IPS-18c (cell line): ENCODE data around the gene CFAP92.

Experiments
- H3K4me3 ChIP-seq: 2 replicates; pipeline ENCODE4 v1.7.0; 2013; ENCODE audit warnings: low read depth, mild to moderate bottlenecking, low read length, moderate library complexity; ENCODE audit not compliant: insufficient read depth
- H3K9me3 ChIP-seq: one replicate; pipeline ENCODE4 v1.6.1; 2013; ENCODE audit warnings: mild to moderate bottlenecking, low read length, moderate library complexity; ENCODE audit not compliant: control insufficient read depth, insufficient read depth

CFAP92 gene

DNA sequence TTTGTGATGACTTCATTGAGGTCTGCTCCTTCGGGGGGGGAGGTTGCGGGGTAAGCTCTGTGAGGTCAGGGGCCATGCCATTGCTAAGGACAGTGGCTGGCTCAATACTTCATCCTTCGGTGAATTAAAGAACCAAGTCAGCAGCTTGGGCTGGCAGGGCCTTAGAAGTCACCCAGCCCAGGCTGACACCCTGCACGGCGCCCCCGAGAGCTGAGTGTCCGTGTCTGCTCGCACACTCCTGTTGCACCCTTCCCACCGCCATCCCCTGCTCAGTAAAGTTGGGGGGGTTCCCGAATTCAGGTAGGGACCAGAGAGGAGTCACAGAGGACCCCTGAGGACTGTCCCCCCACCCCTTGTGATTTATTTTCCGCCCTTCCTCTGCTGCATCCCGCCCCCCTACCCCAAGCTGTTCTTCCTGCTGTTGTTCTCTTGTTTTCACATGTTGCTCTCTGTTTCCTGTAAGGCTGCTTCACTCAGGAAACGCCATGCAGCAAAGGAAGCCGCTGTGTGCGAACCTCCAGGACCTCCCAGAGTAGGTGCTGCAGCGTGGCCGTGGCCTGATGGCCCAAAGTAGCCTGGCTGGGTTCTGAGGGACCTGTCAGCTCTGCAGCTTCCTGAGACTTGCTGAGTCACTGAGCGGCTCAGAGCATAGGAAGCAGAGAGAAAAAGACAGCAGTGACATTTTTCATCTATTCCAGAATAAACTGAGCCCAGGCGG, 21.7 kb upstream of the CFAP92 start:
- H3K4me3 ChIP-seq = no peak overlapping the region

DNA sequence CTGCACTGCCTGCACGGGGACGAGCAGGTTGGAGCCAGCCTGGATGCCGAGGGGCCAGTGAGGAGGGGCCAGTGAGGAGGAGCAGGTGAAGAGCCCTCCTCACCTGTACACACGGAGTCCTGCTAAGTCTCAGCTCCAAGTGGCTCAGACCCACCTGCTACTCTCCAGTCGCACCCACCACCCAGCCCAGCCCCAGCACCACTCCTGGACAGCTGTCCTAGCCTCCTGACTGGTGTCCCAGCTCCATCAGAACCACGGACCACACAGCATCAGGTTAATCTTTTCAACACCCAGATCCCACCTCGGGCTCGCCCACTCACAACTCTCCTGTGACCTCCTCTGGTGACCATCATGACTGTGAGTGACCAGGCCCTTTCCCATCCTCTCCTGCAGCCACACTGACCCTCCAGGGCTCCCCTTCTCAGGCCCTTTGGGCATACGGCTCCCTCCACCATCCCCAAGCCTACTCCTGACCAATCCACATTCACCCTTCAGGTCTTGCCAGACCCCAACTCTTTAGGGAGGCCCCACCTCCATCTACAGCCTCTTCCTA, 21.0 kb upstream of the CFAP92 start:
- Histone ChIP-seq H3K9me3 (no peaks in the 10 kb centered on the region), H3K4me3 (no peak overlapping the region)

More for the DNA sequence above, 21.7 kb upstream of the CFAP92 start:
- no peaks in the 10 kb centered on the region for H3K9me3 ChIP-seq

DNA sequence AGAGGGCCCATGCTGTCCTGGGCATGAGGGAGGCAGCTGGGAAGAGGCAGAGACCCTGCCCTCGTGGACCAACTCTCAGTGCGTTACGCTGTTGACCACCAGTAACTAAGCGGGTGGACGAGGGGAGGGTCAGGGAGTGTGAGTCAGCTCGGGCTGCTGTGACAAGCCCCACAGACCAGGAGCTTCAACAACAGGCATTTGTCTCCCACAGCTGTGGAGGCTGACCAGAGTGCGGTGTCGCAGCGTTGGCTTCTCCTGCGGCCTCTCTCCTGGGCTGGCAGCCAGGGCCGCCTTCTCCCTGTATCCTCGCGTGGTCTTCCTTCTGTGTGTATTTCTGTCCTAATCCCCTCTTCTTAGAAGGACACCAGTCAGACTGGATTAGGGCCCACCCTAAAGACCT, 20.3 kb upstream of the CFAP92 start:
- Histone ChIP-seq H3K4me3 (no peak overlapping the region), H3K9me3 (no peaks in the 10 kb centered on the region)

DNA sequence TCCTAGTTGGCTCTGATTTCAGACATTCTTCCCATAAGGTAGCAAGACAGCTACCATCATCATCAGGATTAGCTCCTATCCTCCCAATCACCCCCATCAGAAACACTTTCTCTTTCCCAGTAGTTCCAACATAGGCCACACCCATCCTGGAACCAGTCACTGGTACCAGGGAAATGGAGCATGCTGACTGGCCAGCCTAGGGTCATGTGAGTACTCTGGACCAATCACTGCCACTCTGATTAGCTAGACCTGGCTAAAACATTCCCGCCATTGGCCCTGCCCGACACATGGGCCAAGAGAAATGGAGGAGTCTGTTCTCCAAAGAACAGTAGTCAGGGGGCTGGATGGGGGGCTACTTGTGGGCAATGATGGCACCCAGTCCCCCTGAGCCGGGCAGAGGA, 19.6 kb upstream of the CFAP92 start:
- H3K9me3 ChIP-seq = no peaks in the 10 kb centered on the region
- no peak overlapping the region for H3K4me3 ChIP-seq

DNA sequence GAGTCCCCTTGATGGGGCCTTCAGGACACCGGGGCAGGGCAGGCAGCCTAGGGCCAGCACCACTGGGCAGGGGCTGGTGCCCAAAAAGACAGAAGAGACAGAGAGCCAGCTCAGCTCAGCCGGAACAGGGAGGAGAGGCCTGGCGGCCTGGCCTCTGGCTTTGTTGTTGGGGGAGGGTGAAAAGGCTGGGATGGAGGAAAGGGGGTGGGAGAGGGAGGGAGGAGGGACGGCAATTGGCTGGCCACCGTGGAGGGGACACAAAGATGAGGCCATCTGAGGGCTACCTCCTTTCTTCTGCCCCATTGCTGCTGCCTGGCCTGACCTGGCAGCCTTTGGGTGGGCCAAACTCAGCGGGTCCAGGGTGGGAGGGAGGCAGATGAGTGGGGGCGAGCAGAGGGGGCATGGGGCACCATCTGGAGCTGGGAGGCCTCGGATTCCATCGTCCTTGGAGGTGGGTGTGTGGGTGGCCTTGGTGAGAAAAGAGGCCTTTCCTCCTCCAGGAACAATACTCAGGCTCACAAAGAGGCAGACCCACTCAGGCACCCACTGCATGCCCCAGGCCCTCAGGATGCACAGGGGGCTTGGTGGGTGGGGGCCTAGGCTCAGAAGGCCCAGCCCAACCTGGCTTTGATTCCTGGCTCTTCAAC, 16.6 kb upstream of the CFAP92 start:
- H3K4me3 ChIP-seq = no peak overlapping the region
- no peaks in the 10 kb centered on the region for H3K9me3 ChIP-seq

DNA sequence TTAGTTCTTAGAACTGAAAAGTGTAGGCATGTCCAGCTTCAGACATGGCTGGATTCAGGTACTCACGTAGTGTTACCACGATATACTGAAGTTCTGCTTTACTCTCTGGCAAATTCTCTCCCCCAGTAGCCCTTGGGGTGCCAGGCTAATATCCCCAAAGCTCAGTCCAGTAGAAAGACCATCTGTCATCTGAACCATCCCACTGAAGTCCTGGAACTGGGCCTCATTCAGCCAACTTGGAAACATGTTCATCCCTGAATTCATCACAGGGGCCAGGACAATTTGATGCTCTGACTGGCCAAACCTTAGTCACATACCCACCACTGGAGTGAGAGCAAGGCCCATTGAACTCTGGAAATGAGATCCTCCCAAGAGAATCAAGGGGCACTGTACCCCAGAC, 15.4 kb upstream of the CFAP92 start:
- no peaks in the 10 kb centered on the region for H3K9me3 ChIP-seq
- no peak overlapping the region for H3K4me3 ChIP-seq

DNA sequence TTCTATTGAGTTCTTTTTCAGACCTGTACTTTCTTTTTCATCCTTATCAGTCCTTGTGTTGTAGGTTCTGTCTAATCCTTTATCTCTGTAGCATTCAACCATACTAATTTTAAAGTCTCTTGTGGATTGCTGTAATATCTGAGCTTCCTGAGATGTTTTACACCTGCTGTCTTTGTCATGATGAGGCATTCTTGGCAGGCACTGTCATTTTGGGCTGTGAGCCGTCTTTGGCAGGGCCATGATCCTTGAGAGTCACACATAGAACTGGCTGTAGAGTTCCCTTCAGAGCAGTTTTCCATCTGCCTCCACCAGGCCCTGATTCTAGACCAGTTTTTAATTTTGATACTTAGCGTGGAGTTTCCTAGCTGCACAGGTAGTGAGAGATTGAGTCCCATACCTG, 13.9 kb upstream of the CFAP92 start:
- no peak overlapping the region for H3K4me3 ChIP-seq
- H3K9me3 ChIP-seq = peaks cover 5% of the 10 kb centered on the region

DNA sequence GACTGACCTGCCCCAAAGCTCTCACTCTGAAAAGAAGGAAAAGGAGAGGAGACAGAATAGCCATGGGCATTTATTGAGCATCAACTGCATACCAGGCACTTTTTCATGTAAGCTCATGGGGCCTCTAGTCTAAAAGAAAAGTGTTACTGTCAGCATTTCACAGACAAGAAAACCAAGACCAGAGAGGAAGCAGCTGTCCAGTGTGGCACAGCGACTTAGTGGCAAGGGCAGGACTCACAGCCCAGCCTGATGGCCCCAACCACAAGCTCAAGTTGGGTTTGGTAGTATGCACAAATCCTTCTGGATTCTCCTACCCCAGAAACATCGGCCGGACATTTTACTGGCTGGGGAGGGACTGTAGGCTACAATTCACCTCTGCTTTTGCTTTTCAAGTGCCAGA, 13.0 kb upstream of the CFAP92 start:
- Histone ChIP-seq H3K4me3 (no peak overlapping the region), H3K9me3 (peaks cover 5% of the 10 kb centered on the region)

DNA sequence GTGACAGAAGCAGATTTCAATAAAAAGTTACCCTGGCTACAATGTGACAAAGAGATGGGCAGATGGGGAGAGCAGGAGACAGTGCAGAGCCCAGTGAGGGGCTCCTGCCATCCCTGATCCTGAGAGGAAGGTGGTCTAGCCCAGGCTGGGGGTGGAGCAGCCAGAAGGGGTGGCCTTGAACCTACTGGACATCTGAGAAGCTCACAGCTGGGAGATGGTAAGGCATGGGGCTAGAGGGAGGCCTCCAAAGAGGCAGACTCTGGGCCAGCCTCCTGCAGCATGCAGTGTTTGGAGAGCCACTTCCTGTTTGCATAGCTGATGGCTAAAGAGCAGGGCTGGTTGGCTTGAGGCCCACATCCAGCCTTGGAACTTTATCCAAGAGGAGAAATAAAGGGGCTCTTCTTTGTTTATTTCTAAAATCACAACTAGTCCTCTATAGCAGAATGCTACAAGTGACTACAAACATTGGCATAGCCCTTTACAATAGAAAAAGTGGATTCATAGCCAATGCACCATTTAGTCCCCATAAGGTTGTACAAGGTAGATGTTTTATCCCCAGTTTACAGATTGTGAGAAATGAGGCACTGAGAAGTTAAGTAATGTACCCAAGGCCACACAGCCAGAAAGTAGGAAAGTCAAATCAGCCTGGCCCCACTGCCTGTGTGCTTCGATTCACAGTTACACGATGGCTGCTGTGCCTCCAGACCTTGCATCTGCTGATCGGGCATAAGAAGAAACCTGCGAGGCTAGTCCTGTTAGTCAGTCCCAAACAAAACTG, 11.8 kb upstream of the CFAP92 start:
- no peak overlapping the region for H3K4me3 ChIP-seq
- H3K9me3 ChIP-seq = peaks cover 5% of the 10 kb centered on the region

DNA sequence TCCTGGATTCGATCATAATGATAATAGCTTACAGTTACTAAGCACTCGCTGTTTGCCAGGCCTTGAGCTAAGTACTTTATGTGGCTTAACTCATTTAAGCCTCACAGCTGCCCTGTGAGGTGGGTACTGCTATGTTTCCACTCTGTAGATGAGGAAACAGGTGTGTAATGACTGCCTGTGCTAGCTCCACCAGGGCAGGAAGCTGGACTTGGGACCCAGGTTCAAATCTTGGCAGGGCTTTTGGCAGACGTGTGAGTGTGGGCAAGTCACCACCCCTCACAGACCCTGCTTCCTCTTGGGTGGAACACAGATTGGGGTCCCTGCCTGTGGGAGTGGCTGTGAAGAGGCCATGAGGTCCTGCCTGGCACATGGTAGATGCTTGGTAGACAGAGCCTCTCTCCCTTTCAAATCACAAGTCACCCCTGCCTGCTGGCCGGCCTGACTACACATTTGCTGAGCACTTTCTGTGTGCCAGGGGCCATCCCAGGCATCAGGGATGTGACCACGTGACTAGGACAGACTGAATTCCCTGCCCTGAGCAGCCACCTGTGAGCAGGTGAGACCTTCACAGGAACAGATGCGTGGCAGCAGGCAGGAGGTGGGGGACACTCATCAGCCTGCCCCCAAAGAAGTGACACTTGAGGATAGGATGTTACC, 10.9 kb upstream of the CFAP92 start:
- H3K9me3 ChIP-seq = peaks cover 5% of the 10 kb centered on the region
- H3K4me3 ChIP-seq = no peak overlapping the region

DNA sequence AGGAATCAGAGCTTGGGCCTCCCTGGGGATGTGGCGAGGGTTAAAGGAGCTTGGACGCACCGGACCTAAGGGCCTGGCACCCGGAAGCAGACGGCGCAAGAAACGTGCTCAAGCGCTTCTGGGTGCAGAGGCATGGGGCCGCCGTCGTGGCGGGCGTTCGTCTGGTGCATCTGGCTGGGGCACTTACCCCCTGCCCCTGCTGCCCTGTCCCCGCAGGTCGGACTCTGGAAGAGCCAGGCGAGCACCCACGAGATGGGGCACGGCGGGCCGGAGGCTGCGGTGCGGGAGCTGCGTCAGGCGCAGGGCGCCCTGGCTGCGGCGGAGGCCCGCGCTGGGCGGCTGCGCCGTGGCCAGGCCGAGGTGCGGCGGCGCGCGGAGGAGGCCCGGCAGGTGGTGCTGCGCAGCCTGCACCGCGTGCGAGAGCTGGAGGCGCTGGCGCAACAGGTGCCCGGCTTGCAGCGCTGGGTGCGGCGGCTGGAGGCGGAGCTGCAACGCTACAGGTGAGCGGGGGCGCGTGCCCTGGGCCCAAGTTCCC, 9.8 kb upstream of the CFAP92 start:
- Histone ChIP-seq H3K4me3 (peak overlapping the region; percentile 26; the same call in 1 of the 2 replicates), H3K9me3 (peaks cover 5% of the 10 kb centered on the region)

DNA sequence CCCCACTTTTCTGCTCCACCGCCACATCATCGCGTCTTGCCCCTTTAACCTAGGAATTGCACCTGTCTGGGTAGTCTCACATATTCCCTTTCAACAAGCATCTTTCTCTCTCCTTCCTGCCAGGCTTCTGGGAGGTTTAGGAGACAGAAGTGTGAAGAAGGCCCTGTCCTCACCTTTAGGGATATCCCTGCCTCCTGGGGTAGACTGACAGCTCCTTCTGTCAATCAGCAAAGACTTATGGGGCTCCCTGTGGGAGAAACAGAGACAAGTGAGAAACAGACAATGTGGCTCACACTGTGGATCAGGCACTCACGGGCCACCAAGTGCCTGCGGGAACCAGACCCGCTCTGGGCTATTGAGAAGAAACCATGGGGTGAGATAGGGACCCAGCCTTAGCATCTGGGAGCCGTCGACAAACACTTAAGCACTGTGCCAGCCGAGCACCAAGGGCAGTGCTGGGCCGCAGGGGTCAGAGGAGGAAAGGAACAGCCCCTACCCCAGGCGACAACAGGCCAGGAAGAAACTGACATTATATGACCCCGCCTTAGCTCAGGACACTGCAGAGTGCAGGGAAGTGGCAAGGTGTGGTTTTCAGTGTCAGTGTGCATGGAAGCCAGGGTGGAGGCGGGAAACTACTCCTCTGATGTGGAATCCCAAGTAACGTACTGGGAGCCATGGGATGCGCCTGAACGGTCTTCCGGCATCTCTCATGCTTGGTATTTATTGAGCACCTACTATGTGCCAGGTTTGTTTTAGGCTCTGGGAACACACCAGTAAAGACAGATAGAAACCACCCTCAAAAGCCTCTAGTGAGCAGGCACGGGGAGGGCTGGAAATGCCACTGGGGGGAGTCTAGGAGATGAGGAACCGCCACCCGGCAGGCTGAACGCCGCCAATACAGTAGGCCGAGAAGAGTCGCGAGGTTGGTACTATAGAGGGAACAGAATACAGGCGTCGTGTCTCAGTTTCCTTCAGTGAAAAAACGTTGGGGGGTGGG, 9.0 kb upstream of the CFAP92 start:
- Histone ChIP-seq H3K4me3 (peak overlapping the region; percentile 73; the same call in 1 of the 2 replicates), H3K9me3 (peaks cover 5% of the 10 kb centered on the region)

DNA sequence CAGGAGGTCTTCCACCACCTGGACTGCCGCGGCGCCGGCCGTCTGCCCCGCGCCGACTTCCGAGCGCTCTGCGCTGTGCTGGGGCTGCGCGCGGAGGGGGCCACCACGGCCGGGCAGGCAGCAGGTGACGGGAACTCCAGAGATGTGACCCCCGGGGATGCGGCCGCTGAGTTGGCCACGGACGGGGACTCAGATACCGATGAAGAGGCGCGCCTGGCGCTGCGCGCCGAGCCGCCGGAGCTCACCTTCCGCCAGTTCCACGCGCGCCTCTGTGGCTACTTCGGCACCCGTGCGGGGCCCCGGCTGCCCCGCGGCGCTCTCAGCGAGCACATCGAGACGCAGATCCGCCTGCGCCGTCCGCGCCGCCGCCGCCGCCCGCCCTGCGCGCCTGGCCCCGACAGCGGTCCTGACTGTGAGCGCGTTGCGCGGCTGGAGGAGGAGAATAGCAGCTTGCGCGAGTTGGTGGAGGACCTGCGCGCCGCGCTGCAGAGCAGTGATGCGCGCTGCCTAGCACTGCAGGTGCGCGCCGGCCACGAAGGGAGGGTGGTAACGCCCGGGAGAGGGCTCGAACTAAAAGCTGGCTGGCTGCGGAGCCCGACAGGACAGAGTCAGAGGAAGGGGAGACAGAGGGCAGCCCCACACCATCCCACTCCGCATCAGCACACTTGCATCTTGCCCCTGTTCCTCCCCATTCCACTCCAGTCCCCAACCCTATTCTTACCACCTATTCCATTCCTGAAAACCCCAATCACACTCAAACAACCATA, 8.1 kb upstream of the CFAP92 start:
- Histone ChIP-seq H3K9me3 (peaks cover 5% of the 10 kb centered on the region), H3K4me3 (peak overlapping the region; percentile 73)

DNA sequence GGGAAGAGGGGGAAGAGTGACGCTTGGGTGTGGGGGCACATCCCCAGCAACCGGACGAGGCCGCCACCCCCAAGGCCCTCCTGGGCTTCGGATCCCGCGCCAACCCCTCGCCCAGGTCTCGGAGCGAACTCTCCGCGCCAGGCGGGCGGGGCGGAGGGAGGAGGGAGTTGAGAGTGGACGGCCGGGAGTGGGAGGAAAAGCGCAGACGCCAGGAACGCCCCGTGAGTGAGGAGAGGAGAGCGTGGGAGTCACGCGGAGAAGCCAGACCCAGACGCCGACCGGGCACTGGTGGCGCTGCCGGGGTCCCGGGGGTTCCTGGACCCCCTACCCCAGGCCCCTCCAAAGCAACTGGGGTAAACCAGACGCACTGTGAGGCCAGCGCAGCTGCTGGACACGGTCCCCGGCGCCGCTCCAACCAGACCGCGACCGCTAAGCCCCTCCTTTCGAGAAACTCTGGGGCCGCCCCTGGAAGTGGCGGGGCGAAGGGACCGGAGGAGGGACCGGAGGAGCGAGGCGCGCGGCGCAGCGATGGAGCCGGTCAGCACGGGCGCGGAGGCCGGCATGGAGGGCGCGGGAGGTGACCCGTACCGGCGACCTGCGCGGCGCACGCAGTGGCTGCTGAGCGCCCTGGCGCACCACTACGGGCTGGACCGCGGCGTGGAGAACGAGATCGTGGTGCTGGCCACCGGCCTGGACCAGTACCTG, 7.4 kb upstream of the CFAP92 start, which contains the start of gene EFCC1:
Gene EFCC1 (plus strand): TSS at position 204 of the 705 bp plus-strand sequence. CDS start 325 bp downstream, at position 529.
- Histone ChIP-seq H3K9me3 (peaks cover 5% of the 10 kb centered on the region), H3K4me3 (peak within 1 kb of the TSS; percentile 73)

DNA sequence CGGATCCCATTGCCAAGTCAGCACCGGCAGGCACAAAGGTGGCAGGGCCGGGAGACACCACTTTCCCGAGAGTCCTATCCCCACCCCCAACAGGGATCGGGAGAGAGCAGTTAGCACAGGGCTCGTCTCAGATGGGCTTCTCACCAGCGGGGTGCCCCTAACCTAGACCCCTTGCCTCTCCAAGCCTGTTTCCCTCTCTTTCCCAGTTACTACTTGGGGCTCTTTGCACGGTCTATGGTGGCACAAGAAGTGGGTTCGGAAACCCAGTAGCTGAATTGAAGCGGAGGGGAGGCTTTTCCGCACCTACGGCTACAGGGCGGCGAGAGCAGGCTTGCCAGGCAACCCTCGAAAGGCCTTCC, 6.8 kb upstream of the CFAP92 start:
- Histone ChIP-seq H3K4me3 (peak overlapping the region; percentile 73), H3K9me3 (peaks cover 5% of the 10 kb centered on the region)
